ENCODE data around the gene CRCP.

- no peak for TF ChIP-seq CTCF (IDR thresholded peaks at IDR 0.05)
- TF ChIP-seq POLR2AphosphoS5 (IDR thresholded peaks at IDR 0.05), result no peak
These were observed 83.8 kb downstream of the CRCP start for GRCh38 chr7:66198469-66198868.
